Activated CD8-positive, alpha-beta memory T cell treated with anti-CD3 and anti-CD28 coated beads, Interleukin-2, amount 50 U/mL, for 1 hour (primary cell): ENCODE results near the gene DMXL2.
"Not testable (repeated sequence)": the region's sequence is repeated elsewhere in the genome, so short reads cannot be mapped to it uniquely, and the experiment has no call there.

Source experiments
- DNase-seq: peaks from one replicate; pipeline ENCODE4 v3.0.0-alpha.2; 2020; ENCODE audit errors: extremely low read depth

The DMXL2 gene

GRCh38 chr15:51576911-51577500 lies 45.6 kb downstream of the DMXL2 start:
- DNase-seq = no peak

- no peak for DNase-seq
Measured at GRCh38 chr15:51576286-51576850, 46.2 kb downstream of the DMXL2 start.

- no peak for DNase-seq
Measured at GRCh38 chr15:51575775-51576174, 46.8 kb downstream of the DMXL2 start.

GRCh38 chr15:51573352-51573751 lies 49.2 kb downstream of the DMXL2 start:
- not testable (repeated sequence) for DNase-seq

- DNase-seq = not testable (repeated sequence)
Measured at GRCh38 chr15:51568939-51569784, 53.4 kb downstream of the DMXL2 start.

- DNase-seq = no peak
Measured at GRCh38 chr15:51561271-51561670, 61.3 kb downstream of the DMXL2 start.

GRCh38 chr15:51558876-51559275 lies 63.7 kb downstream of the DMXL2 start:
- DNase-seq = no peak

- no peak for DNase-seq
Measured at GRCh38 chr15:51558411-51558810, 64.2 kb downstream of the DMXL2 start.

GRCh38 chr15:51550841-51551240 lies 71.7 kb downstream of the DMXL2 start:
- no peak for DNase-seq

GRCh38 chr15:51547656-51548055 lies 74.9 kb downstream of the DMXL2 start:
- DNase-seq = no peak

- DNase-seq = no peak
Measured at GRCh38 chr15:51536965-51537574, 85.5 kb downstream of the DMXL2 start.

GRCh38 chr15:51533672-51534398 lies 88.7 kb downstream of the DMXL2 start:
- DNase-seq = no peak

GRCh38 chr15:51526955-51527354 lies 95.6 kb downstream of the DMXL2 start:
- no peak for DNase-seq

GRCh38 chr15:51524376-51524775 lies 98.2 kb downstream of the DMXL2 start:
- no peak for DNase-seq

- DNase-seq = no peak
Measured at GRCh38 chr15:51516291-51516690, 106.3 kb downstream of the DMXL2 start.

- no peak for DNase-seq
Measured at GRCh38 chr15:51505251-51505650, 117.3 kb downstream of the DMXL2 start.

- DNase-seq = no peak
Measured at GRCh38 chr15:51503003-51503402, 119.6 kb downstream of the DMXL2 start.

GRCh38 chr15:51499379-51499976 lies 123.1 kb downstream of the DMXL2 start:
- DNase-seq = no peak

GRCh38 chr15:51497806-51498205 lies 124.8 kb downstream of the DMXL2 start:
- DNase-seq = no peak

GRCh38 chr15:51496246-51496645 lies 126.3 kb downstream of the DMXL2 start:
- no peak for DNase-seq
